ENCODE measurements around the gene ECT2L. TPM values are rescaled to one million over a fixed set of nuclear protein-coding genes. Genes with fewer than 3 reads are reported as not detected.
"Not testable (repeated sequence)": the region's sequence is repeated elsewhere in the genome, so short reads cannot be mapped to it uniquely, and the experiment has no call there.

The ECT2L gene
- total and polyA plus RNA-seq, 11 donors: 0.19 to 6.0 (median 1.9) TPM

DNA sequence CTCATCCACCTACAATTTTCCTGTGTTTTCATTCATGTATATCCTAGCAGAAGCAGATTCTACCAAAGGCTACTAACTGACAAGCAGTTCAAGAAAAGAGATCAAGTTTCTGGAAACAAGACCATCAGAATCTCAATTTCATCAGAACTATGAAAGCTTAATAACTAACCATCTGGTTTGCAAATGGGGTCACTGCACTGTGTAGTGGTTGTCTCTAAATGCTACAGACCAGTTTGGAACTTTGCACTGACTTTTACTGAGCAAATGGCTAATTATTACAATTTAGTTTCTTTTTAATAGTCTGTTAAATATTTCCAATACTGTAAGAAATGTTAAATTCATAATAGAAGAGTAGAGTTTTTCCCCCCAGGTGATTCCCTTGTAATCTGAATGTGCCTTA is 127.7 kb downstream of the ECT2L start:
- H3K36me3 ChIP-seq: peaks cover 0 to 78% (median 49%) of the 10 kb centered on the region in 9 donors
- no peak for ATAC-seq
- DNase-seq: no peak
- H3K9me3 ChIP-seq: no peaks in the 10 kb centered on the region
- no peaks in the 10 kb centered on the region for H3K4me1 ChIP-seq
- H3K27ac ChIP-seq: no peak overlapping the region
- TF ChIP-seq CTCF (IDR thresholded peaks at IDR 0.05) (no peak), POLR2A (IDR thresholded peaks at IDR 0.05) (no peak)
- H3K4me3 ChIP-seq: no peak overlapping the region
- H3K27me3 ChIP-seq: no peaks in the 10 kb centered on the region
- intact Hi-C loops (cut with DNase I): loop anchor here in 1 of 10 donors (10.0 kb wide), 1 partner anchor 441 kb away; no protein-coding TSS in a partner anchor

- TF ChIP-seq CTCF (IDR thresholded peaks at IDR 0.05) (no peak), POLR2A (IDR thresholded peaks at IDR 0.05) (no peak)
- no peak overlapping the region for H3K4me3 ChIP-seq
- intact Hi-C loops (cut with DNase I): loop anchor here in 1 of 10 donors (10.0 kb wide), 1 partner anchor 439 kb away; no protein-coding TSS in a partner anchor
- 92 to 97% (median 93%) methylated on average over 2 of the region's 2 CpGs for WGBS, 4 donors
- no peaks in the 10 kb centered on the region for H3K9me3 ChIP-seq
- DNase-seq (no peak), ATAC-seq (no peak)
- H3K4me1 ChIP-seq: no peaks in the 10 kb centered on the region
- H3K27me3 ChIP-seq: no peaks in the 10 kb centered on the region
- H3K36me3 ChIP-seq: peaks cover 0 to 74% (median 42%) of the 10 kb centered on the region in 9 donors
- H3K27ac ChIP-seq: no peak overlapping the region
These were observed 129.9 kb downstream of the ECT2L start for GRCh38 chr6:138925806-138926205.

DNA sequence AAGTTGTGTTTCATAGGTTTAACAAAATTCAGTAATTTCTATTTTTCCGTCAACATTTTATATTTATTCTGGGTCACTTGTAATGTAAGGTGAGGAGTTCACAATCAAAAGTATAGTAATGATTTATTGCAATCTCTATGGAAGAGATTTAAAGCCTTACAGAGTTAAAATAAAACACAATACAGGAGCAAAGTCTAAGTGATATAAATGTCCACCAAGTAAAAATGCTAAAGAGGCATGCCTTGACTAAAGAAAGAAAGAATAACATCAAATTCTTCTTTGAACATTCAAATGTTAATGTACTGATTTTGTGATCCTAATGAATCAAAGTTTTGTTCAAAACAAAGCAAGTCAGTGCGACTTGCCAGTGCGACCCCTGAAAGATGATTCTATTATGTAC is 130.7 kb downstream of the ECT2L start:
- H3K4me1 ChIP-seq: no peaks in the 10 kb centered on the region
- ATAC-seq (no peak), DNase-seq (no peak)
- TF ChIP-seq CTCF (IDR thresholded peaks at IDR 0.05) (no peak), POLR2A (IDR thresholded peaks at IDR 0.05) (no peak)
- H3K4me3 ChIP-seq: no peak overlapping the region
- H3K27ac ChIP-seq: no peak overlapping the region
- peaks cover 0 to 72% (median 38%) of the 10 kb centered on the region in 9 donors for H3K36me3 ChIP-seq
- H3K27me3 ChIP-seq: no peaks in the 10 kb centered on the region
- 93 to 95% (median 93%) methylated on average over 3 of the region's 3 CpGs for WGBS, 4 donors
- no peaks in the 10 kb centered on the region for H3K9me3 ChIP-seq
- intact Hi-C loops (cut with DNase I): loop anchor here in 1 of 10 donors (10.0 kb wide), 1 partner anchor 438 kb away; no protein-coding TSS in a partner anchor

DNA sequence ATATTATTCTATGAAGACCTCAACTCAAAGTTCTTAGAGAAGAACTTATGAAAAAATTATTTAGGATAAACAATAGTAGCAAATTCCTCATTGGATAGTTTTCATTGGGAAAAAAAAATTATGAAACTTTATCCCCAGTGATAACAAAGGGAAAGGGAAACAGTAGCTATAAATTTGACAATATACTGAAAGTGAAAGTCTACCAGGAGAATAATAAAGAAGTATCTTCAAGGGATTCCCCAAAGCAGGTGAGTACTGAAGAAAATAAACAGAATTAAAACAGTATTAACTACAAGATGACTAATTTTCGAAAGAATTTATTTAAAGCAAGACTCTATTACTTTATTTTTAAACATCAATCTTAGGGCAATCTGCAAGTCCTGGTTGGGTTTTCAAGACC is 135.8 kb downstream of the ECT2L start:
- H3K36me3 ChIP-seq: peaks cover 0 to 70% (median 32%) of the 10 kb centered on the region in 9 donors
- WGBS, 4 donors: 92 to 97% (median 94%) methylated on average over 1 of the region's 1 CpG
- intact Hi-C loops (cut with DNase I): loop anchor here in 1 of 10 donors (2.0 kb wide), 1 partner anchor 15 kb away; no protein-coding TSS in a partner anchor
- H3K9me3 ChIP-seq: no peaks in the 10 kb centered on the region
- DNase-seq (no peak), ATAC-seq (no peak)
- no peak overlapping the region for H3K27ac ChIP-seq
- no peaks in the 10 kb centered on the region for H3K27me3 ChIP-seq
- peaks cover 0 to 5% (median 0%) of the 10 kb centered on the region in 12 donors for H3K4me1 ChIP-seq
- TF ChIP-seq POLR2A (IDR thresholded peaks at IDR 0.05) (no peak), CTCF (IDR thresholded peaks at IDR 0.05) (no peak)
- H3K4me3 ChIP-seq: no peak overlapping the region

DNA sequence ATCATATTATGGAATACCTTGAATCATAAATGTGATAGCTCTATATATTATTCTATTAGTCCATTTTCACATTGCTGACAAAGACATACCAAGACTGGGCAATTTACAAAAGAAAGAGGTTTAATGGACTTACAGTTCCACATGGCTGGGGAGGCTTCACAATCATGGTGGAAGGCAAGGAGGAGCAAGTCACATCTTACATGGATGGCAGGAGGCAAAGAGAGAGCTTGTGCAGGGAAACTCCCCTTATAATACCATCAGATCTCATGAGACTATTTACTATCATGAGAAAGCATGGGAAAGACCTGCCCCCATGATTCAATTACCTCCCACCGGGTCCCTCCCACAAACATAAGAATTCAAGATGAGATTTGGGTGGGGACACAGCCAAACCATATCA is 141.0 kb downstream of the ECT2L start:
- ATAC-seq; DNase-seq; H3K27ac ChIP-seq; H3K4me3 ChIP-seq; intact Hi-C loops (cut with DNase I); H3K9me3 ChIP-seq; H3K27me3 ChIP-seq; H3K4me1 ChIP-seq: not testable (repeated sequence)
- H3K36me3 ChIP-seq: peaks cover 0 to 66% (median 55%) of the 10 kb centered on the region in 9 donors
- whole genome bisulfite sequencing, 4 donors: 97 to 100% (median 97%) methylated on average over 1 of the region's 1 CpG

All from heart left ventricle (tissue), 16 donors.